HG02798 (cell line): ENCODE measurements around the gene TMEM255B.

ENCODE experiments used
- ATAC-seq: cut with Tn5 transposase; IDR thresholded peaks from one replicate; pipeline ENCODE4 v1.9.1; 2021; ENCODE audit warnings: mild to moderate bottlenecking; ENCODE audit not compliant: unreplicated experiment, poor library complexity

The TMEM255B gene

DNA sequence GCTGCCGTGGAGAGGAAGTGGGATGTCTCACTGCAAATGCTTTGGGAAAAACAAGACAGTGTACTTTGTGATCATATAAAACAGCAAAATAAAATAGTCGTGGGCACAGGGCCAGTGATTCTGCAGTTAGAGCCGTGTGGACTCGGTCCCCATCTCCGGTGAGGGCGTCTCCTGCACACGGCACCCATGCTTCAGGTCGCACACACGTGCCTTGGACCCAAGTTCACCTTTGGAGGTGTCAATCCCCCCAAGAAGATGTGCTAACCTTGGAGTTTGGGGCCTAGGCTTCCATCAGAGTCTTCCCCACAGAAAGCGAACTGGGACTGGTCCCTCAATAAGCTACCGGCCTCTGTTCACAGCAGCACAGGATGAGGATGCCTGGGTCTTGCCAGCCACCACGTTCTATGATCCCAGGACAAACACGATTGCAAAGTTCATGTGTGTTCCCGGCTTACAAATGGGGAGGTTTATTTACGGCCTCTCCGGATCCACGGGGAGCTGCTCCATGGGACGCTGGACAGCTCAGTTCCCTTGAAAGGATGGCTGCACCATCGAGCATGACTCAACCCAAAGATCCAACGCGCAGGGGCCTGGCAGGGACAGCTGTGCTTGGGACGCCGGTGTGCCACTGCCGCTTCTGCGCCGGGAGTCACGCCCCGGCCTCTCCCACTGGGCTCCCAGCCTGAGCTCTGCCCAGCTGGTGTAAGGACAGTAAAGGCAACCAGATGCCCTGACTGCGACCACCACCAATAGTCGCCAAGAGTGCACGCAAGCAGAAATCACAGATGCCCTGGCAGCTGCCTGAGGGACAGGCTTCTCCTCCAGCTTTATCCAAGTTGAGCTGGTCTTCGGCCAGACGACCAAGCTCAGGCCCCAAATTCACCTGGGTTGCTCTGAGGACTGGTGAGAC lies 96.2 kb downstream of the TMEM255B start:
- ATAC-seq, result no peak

DNA sequence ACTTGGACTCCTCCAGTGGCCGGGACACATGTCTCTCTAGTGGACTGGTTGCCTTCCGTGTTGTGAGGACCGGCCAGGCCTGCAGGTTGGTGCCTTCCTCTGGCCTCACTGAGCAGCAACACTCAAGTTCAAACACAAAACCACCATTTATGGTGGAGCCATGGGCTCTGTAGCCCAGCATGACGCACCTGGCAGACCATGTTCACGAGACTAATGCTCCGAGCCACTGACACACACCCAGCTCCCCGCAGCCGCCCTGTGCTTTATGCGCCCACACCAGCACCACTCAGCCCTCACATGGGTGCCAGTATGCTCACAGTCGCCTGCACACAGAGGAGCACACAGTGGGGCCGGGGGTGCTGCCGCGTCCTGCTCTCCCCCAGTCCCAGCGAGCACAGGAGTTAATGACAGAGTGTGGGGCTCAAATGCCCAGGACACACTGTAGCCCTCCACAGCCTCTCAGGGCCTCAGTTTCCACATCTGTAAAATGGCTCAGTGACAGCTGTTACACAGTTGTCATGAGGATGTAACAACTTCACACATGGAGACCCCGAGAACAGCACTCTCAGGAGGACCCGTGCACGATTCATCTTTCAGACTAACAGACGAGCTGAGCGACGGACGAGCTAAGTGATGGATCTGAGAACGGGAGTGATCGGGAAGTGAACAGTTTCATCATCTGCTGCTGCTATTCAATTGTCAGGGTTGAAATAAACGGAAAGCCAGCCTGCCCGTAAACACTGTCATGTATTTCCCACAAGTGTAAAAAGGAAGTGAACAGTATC lies 97.1 kb downstream of the TMEM255B start:
- ATAC-seq, result no peak

- ATAC-seq, result no peak
Measured at GRCh38 chr13:113856716-113857065, 97.7 kb downstream of the TMEM255B start.

GRCh38 chr13:113857531-113858195 lies 98.6 kb downstream of the TMEM255B start:
- no peak for ATAC-seq

DNA sequence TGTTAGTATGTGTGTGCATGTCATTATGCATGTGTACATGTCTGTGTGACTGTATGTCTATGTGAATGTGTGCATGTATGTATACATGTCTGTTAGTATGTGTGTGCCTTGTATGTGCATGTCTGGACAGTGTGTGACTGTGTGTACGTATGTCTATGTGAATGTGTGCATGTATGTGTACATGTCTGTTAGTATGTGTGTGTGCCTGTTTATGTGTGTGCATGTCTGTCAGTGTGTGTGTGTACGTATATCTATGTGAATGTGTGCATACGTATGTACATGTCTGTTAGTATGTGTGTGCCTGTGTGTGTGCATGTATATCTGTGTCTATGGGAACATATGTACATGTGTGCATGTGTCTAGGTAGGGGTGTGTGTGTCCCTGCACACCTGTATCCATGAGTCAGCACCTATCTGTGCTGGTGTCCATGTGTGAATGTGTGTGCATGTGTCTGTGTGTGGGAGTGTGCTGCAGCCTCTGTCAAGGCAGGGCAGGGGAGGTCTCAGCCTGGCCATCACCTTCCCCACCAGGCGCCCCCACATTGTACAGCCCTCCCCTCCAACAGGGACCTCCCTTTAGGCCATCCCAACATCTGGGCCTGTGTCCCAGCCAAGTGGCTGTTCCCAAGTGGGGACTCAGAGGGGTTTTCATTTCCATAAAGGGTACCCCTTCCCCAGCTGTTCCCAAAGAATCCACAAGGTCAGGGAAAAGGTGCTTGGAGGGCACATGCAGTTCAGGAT lies 100.5 kb downstream of the TMEM255B start:
- ATAC-seq, result no peak

DNA sequence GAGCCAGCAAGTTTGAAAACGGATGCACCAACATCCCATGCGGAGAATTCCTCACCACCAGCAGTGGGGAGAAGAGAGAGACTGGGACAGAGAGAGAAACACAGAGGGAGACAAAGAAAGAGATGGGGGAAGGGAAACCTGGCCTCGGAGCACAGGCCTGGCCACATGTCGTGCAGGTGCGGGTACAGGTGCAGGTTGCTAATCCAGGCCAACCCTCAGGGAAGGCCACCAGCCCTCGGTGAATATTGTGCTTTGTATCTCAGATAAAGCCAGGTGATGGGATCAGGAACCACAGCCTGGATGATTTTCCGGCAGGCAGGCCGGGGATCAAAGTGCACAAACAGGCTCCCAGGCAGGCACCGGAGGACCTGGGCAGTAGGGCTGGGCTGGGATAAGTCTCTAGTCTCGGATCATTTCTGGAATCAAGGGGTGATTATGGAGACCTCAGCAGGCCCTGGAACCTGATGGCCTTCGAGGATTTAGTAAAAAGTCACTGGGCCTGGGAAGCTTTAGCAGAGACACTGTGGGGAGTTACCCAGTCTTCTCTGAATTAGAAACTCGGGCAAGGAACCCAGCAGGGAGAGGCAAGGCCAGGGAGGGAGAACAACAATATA lies 101.1 kb downstream of the TMEM255B start:
- no peak for ATAC-seq

- no peak for ATAC-seq
Measured at GRCh38 chr13:113860665-113861432, 101.8 kb downstream of the TMEM255B start.

GRCh38 chr13:113861433-113862030 lies 102.5 kb downstream of the TMEM255B start:
- ATAC-seq, result no peak

- ATAC-seq, result no peak
Measured at GRCh38 chr13:113862191-113862930, 103.3 kb downstream of the TMEM255B start.

DNA sequence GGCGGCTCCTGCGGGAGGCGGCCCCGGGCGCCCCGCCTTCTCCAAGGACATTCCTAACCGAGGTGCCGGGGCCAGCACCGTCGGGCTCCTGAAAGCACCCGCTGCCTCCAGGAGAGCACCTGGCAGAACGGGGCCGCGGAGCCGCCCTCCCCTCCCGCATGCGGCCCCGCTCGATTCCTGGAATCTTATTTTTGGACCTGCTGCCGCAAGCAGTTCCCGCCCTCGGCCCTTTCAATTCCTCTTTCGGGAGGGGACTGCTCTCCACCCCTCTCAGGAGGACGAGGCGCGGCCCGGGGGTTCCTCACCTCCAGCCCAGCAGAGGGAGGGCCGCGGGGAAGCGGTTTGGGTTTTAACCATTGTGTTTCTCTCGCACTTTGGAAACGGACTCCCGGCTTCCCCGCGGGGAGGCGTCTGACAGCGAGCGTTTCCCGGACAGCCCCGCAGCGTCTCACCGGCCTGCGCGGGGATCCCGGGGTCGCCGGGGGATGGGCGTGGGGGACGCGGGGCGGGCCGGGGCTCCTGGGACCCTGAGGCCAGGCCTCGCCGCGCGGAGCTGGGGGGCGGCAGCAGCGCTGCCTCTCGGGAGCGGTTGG lies 104.0 kb downstream of the TMEM255B start:
- ATAC-seq, result peak; percentile 37

- peak; percentile 38 for ATAC-seq
Measured at GRCh38 chr13:113863524-113864272, 104.7 kb downstream of the TMEM255B start, which contains the start of gene GAS6. TSS of gene GAS6 (minus strand) at chr13:113864076. CDS start at chr13:113863920, 156 bp downstream.

GRCh38 chr13:113864273-113864890 lies 105.4 kb downstream of the TMEM255B start:
- ATAC-seq, result no peak

GRCh38 chr13:113865427-113865826 lies 106.4 kb downstream of the TMEM255B start:
- no peak for ATAC-seq
